MCF 10A (cell line): ENCODE data around the gene SLC6A19. TPM values are rescaled to one million over a fixed set of nuclear protein-coding genes. Genes with fewer than 3 reads are reported as not detected.

Experiments
- BruUV-seq: library from RNA; stranded (reverse); fragments of 400-500 nt; replicated peaks from 2 replicates; lab custom pipeline; 2021; lab: Mats Ljungman, UMichigan
- CTCF ChIA-PET: fragments of 300-600 bp; sonication (Branson Sonifier 250); formaldehyde crosslinking; extraction: SDS; loops from one replicate; lab custom pipeline; 2021; ENCODE audit warnings: antibody characterized with exemption, inconsistent platforms; lab: Yijun Ruan, JAX
- POLR2A ChIA-PET: fragments of 300-600, 350-650 bp; sonication (Branson Sonifier 250); formaldehyde crosslinking; extraction: SDS; loops from one replicate; lab custom pipeline; 2020; ENCODE audit warnings: antibody characterized with exemption, inconsistent platforms; lab: Yijun Ruan, JAX
- DNase-seq: peaks from one replicate; pipeline ENCODE4 v3.0.0-alpha.2; 2018; ENCODE audit not compliant: unreplicated experiment
- H3K27ac Mint-ChIP-seq: one replicate; pipeline ENCODE4 v1.8.0; 2022; ENCODE audit warnings: mild to moderate bottlenecking, low read depth, mixed read lengths; ENCODE audit not compliant: unreplicated experiment
- H3K27me3 Mint-ChIP-seq: one replicate; pipeline ENCODE4 v1.8.0; 2022; ENCODE audit warnings: mixed read lengths; ENCODE audit not compliant: insufficient read depth, unreplicated experiment
- H3K36me3 Mint-ChIP-seq: one replicate; pipeline ENCODE4 v1.8.0; 2022; ENCODE audit warnings: mild to moderate bottlenecking, moderate library complexity, mixed read lengths; ENCODE audit not compliant: insufficient read depth, unreplicated experiment
- H3K4me1 Mint-ChIP-seq: one replicate; pipeline ENCODE4 v1.8.0; 2022; ENCODE audit warnings: mixed read lengths; ENCODE audit not compliant: insufficient read depth, unreplicated experiment
- H3K4me3 Mint-ChIP-seq: one replicate; pipeline ENCODE4 v1.8.0; 2022; ENCODE audit warnings: mild to moderate bottlenecking, moderate library complexity, mixed read lengths; ENCODE audit not compliant: unreplicated experiment
- H3K9me3 Mint-ChIP-seq: one replicate; pipeline ENCODE4 v1.8.0; 2022; ENCODE audit warnings: mixed read lengths; ENCODE audit not compliant: unreplicated experiment
- intact Hi-C: fragments of 100-400 bp; cut with micrococcal nuclease; formaldehyde crosslinking; loops from 2 replicates; pipeline ENCODE4 v1.14.1; 2022
- total RNA-seq: library from RNA; stranded (reverse); gene quantifications from 2 replicates; pipeline ENCODE4 v1.2.3, GENCODE V29; 2022
- TF ChIP-seq, protein P1 (sequence below): fragments of 200-600 bp; IDR thresholded peaks from one replicate; pipeline ENCODE4 v1.8.0; 2022; ENCODE audit warnings: antibody characterized with exemption, mild to moderate bottlenecking; ENCODE audit not compliant: unreplicated experiment

Gene SLC6A19
- total RNA-seq, 1 experiment from 2014 or later = not detected

DNA sequence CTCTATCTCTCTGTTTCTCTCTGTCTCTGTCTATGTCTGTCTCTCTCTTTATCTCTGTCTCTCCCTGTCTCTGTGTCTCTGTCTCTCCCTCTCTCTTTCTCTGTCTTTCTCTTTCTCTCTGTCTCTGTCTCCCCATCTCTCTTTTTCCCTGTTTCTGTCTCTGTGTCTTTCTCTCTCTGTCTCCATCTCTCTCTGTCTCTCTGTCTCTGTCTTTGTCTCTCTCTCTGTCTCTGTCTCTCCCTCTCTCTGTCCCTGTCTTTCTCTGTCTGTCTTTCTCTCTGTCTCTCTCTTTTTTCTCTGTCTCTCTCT is 2.1 kb upstream of the SLC6A19 start:
- no peaks in the 10 kb centered on the region for H3K4me1 Mint-ChIP-seq
- DNase-seq = no peak
- TF ChIP-seq, protein P1, sequence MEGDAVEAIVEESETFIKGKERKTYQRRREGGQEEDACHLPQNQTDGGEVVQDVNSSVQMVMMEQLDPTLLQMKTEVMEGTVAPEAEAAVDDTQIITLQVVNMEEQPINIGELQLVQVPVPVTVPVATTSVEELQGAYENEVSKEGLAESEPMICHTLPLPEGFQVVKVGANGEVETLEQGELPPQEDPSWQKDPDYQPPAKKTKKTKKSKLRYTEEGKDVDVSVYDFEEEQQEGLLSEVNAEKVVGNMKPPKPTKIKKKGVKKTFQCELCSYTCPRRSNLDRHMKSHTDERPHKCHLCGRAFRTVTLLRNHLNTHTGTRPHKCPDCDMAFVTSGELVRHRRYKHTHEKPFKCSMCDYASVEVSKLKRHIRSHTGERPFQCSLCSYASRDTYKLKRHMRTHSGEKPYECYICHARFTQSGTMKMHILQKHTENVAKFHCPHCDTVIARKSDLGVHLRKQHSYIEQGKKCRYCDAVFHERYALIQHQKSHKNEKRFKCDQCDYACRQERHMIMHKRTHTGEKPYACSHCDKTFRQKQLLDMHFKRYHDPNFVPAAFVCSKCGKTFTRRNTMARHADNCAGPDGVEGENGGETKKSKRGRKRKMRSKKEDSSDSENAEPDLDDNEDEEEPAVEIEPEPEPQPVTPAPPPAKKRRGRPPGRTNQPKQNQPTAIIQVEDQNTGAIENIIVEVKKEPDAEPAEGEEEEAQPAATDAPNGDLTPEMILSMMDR = no peak
- CTCF ChIA-PET = no interaction called here
- intact Hi-C loops = no loop called here
- no peaks in the 10 kb centered on the region for H3K9me3 Mint-ChIP-seq
- no peak overlapping the region for H3K4me3 Mint-ChIP-seq
- H3K27me3 Mint-ChIP-seq = no peaks in the 10 kb centered on the region
- H3K27ac Mint-ChIP-seq = no peak overlapping the region
- H3K36me3 Mint-ChIP-seq = no peaks in the 10 kb centered on the region
- BruUV-seq = no TSS peak
- POLR2A ChIA-PET = no interaction called here

DNA sequence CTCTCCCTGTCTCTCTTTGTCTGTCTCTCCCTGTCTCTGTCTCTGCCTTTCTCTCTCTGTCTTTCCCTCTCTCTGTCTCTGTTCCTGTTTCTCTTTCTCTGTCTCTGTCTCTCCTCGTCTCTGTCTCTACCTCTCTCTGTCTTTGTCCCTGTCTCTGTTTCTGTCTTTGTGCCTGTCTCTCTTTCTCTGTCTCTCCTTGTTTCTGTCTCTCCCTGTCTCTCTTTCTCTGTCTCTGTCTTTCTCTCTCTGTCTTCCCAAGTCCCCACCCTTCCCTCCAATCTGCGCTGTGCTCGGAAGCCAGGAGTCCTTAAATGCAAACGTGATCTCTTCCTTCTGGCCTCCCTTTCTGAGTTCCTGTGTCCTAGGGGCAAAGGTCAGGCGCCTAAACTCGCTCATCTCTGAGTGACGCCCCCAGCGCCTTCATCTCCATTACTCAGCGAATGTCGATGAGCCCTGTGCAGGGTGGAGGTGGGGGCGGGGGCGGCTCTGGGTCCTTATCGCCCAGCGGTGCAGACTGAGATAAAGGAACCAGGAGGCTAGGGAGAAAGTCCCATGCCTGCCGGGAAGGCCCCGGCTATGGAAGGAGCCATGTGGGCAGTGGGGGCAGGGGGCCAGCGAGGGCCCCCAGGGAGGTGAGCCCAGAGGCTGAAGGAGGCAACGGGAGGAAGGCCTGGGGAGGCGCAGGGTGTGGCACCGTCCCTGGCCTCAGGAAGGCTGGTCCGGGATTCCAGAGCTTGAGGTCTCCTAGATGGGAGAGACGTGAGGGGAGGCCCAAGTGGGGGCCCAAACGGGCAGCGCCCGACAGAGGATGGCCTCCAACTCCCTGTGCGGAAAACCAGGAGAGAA is 1.5 kb upstream of the SLC6A19 start:
- Mint-ChIP-seq H3K27me3 (peaks cover 5% of the 10 kb centered on the region), H3K4me1 (no peaks in the 10 kb centered on the region)
- intact Hi-C loops = loop anchor here (10.0 kb wide), 1 partner anchor 145 kb away; the partner anchor contains the start of gene CLPTM1L

DNA sequence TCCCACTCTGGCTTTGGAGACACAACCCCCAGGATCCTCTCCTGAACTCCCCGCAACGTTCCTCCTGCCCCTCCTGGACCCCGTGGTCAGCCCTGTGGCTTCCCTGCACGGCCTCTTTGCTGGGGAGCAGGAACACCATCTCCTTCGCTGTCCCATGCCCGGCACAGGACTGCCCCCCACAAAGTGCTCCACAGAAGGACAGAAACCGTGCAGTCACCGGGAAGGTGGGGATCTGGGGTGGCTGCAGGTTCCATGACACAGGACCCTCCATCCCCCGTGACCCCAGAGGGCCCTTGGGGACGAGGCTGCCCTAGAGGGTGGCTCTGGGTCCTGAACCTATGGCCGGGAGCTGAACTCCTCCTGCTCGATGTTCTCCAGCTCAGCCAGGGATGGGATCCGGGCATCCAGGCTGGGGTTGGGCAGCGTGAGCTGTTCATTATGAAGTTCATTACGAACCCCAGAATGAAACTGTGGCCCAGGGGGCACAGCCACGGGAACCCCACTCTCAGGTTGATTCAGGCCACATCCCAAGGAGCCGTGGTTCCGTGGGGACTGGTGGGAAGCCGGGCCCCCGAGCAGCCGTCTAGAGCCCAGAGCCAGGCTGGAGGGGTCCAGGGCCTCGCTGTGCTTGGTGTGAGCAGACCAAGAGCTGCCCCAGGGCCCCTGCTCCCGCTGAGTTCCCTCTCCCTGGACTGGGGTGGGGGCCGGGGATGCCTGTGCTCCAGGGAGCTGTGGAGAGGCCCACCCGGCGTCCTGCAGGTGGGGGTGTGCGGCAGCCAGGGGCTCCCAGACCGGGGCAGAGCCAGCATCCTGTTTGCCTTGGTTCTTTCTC is 684 bp upstream of the SLC6A19 start:
- H3K36me3 Mint-ChIP-seq = no peaks in the 10 kb centered on the region
- CTCF ChIA-PET = no interaction called here
- peaks cover 14% of the 10 kb centered on the region for H3K27me3 Mint-ChIP-seq
- no peak overlapping the region for H3K27ac Mint-ChIP-seq
- no peaks in the 10 kb centered on the region for H3K4me1 Mint-ChIP-seq
- H3K9me3 Mint-ChIP-seq = no peaks in the 10 kb centered on the region
- intact Hi-C loops = loop anchor here (10.0 kb wide), 1 partner anchor 144 kb away; the partner anchor contains the start of gene CLPTM1L
- POLR2A ChIA-PET = no interaction called here
- no TSS peak for BruUV-seq
- TF ChIP-seq, protein P1 = no peak
- no peak overlapping the region for H3K4me3 Mint-ChIP-seq
- DNase-seq = no peak

More for the DNA sequence above, 1.5 kb upstream of the SLC6A19 start:
- no peak for DNase-seq
- Mint-ChIP-seq H3K4me3 (no peak overlapping the region), H3K36me3 (no peaks in the 10 kb centered on the region), H3K9me3 (no peaks in the 10 kb centered on the region), H3K27ac (no peak overlapping the region)
- TF ChIP-seq, protein P1 = no peak
- ChIA-PET CTCF (no interaction called here), POLR2A (no interaction called here)
- BruUV-seq = no TSS peak
